A673 (cell line): ENCODE measurements around the gene VWA5B1.

Experiments used
- CTCF ChIP-seq: fragments of 300-800, 200-600 bp; sonication (generic); conservative IDR thresholded peaks from 2 replicates; pipeline ENCODE4 v1.5.1; 2017; ENCODE audit warnings: low read depth, mild to moderate bottlenecking, antibody characterized with exemption, low read length, moderate library complexity, mixed read lengths
- EZH2 ChIP-seq: fragments of 200-600 bp; sonication (generic); IDR thresholded peaks from 2 replicates; pipeline ENCODE4 v1.6.1; 2017; ENCODE audit warnings: borderline replicate concordance, low read depth, mild to moderate bottlenecking, mixed read lengths, antibody characterized with exemption, low read length; ENCODE audit not compliant: poor library complexity, severe bottlenecking

- TF ChIP-seq CTCF: no peak
- TF ChIP-seq EZH2: no peak
Observed at GRCh38 chr1:20284625-20285024, 6.0 kb upstream of the VWA5B1 start.
